C4-2B (cell line): ENCODE results near the gene SH2D7.

Experiments used
- CTCF ChIP-seq: fragments of 450-650 bp; conservative IDR thresholded peaks from 2 replicates; pipeline ENCODE4 v1.5.1; 2017; ENCODE audit warnings: mild to moderate bottlenecking
- ZFX ChIP-seq: fragments of 450-650 bp; IDR thresholded peaks from 2 replicates; pipeline ENCODE4 v1.6.1; 2017

DNA sequence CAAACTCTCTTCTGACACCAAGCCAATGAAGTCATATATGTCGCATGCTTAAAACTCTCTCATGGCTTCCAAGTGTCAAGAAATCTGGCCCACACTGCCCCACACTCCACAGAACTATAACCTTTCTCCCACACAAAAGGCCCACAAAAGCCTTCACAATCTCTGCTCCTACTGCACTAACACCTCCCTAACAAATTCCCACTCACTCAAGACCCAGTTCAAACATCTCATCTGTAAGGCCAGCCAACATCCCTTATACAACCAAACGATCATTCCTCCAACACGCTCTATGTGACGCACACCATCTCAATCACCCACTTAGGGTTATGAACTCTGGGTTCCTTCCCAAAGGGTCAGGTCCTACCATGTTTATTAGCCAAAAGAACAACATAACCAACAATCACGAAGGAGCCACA is 28.4 kb upstream of the SH2D7 start:
- TF ChIP-seq CTCF (no peak), ZFX (no peak)
